ENCODE results near the gene ENTHD1. TPM values are rescaled to one million over a fixed set of nuclear protein-coding genes. Genes with fewer than 3 reads are reported as not detected.
"Not testable (repeated sequence)": the region's sequence is repeated elsewhere in the genome, so short reads cannot be mapped to it uniquely, and the experiment has no call there.

Gene ENTHD1
- total and polyA plus RNA-seq, 2 donors (not counting 3 experiments of a cell fraction or from before 2014, with no cell fraction given) = not detected

- Histone ChIP-seq H3K9me1 (replicated peaks; ENCODE audit: control insufficient read depth, extremely low read depth, insufficient read depth, low read length) (no peaks in the 10 kb centered on the region), H3K9ac (replicated peaks; ENCODE audit: extremely low read depth, insufficient read depth, low read length) (no peak overlapping the region), H3K9me3 (replicated peaks; ENCODE audit: control insufficient read depth, insufficient read depth, low read length) (no peaks in the 10 kb centered on the region), H3K36me3 (ENCODE audit: control insufficient read depth in 2 of 2, extremely low read depth in 1 of 2, insufficient read depth in 2 of 2, low read length in 2 of 2) (no peaks in the 10 kb centered on the region), H3K79me2 (ENCODE audit: control insufficient read depth, insufficient read depth, low read length) (no peaks in the 10 kb centered on the region), H3K4me3 (replicated peaks in 1 of 3; ENCODE audit: insufficient read depth in 1 of 3, low read depth in 1 of 3, low read length in 3 of 3) (no peak overlapping the region), H2AFZ (ENCODE audit: low read depth, low read length) (no peak overlapping the region), H3K27me3 (ENCODE audit: control insufficient read depth in 2 of 2, insufficient read depth in 2 of 2, low read length in 2 of 2) (peaks cover 2 to 7% of the 10 kb centered on the region in 2 experiments), H3K27ac (ENCODE audit: insufficient read depth, low read depth, low read length) (no peak overlapping the region), H4K20me1 (replicated peaks; ENCODE audit: control insufficient read depth, extremely low read depth, insufficient read depth, low read length) (no peaks in the 10 kb centered on the region), H3K4me1 (ENCODE audit: control insufficient read depth, extremely low read depth, insufficient read depth, low read length) (no peaks in the 10 kb centered on the region), H3K4me2 (ENCODE audit: insufficient read depth, low read length) (no peak overlapping the region)
- TF ChIP-seq POLR2AphosphoS5 (IDR thresholded peaks at IDR 0.05; ENCODE audit: insufficient read depth, low read depth, low read length) = no peak
- TF ChIP-seq MAX (IDR thresholded peaks at IDR 0.05; ENCODE audit: insufficient read depth, insufficient read length) = no peak
- TF ChIP-seq JUN (IDR thresholded peaks at IDR 0.05; ENCODE audit: borderline replicate concordance, insufficient read depth, insufficient read length, low read depth) = no peak
- no peak for TF ChIP-seq MYC (IDR thresholded peaks at IDR 0.05; ENCODE audit: low read depth, low read length)
- TF ChIP-seq CTCF (IDR thresholded peaks at IDR 0.05; ENCODE audit: extremely low read depth in 1 of 2, insufficient read depth in 1 of 2, low read depth in 1 of 2, low read length in 2 of 2) = no peak
- no peak for TF ChIP-seq FOS (IDR thresholded peaks at IDR 0.05; ENCODE audit: borderline replicate concordance, insufficient read depth, low read length)
- TF ChIP-seq EZH2 (IDR thresholded peaks at IDR 0.05; ENCODE audit: borderline replicate concordance, low read depth, low read length, severe bottlenecking) = no peak
- no peak for TF ChIP-seq GATA2 (IDR thresholded peaks at IDR 0.05; ENCODE audit: insufficient read depth, insufficient read length, low read depth, low read length)
- TF ChIP-seq POLR2A (IDR thresholded peaks at IDR 0.05; ENCODE audit: low read depth, low read length) = no peak
- BruUV-seq (replicated peaks) = no TSS peak
- DNase-seq (ENCODE audit: low read depth, low spot score) (no peak), FAIRE-seq (no peak)
- ChIA-PET CTCF (no interaction called here), POLR2A (no interaction called here)
- dilution Hi-C loops (cut with MboI; ENCODE audit: extremely low pct_ligation_motif_present, low sequenced_read_pairs) (no loop called here), intact Hi-C loops (cut with micrococcal nuclease) (no loop called here)
Measured at GRCh38 chr22:39847477-39847876, 46.1 kb downstream of the ENTHD1 start.

- H3K9me3 ChIP-seq (replicated peaks; ENCODE audit: control insufficient read depth, insufficient read depth, low read length); H3K27ac ChIP-seq (ENCODE audit: insufficient read depth, low read depth, low read length); H3K9me1 ChIP-seq (replicated peaks; ENCODE audit: control insufficient read depth, extremely low read depth, insufficient read depth, low read length); POLR2A ChIA-PET; CTCF ChIA-PET; H3K4me3 ChIP-seq (replicated peaks in 1 of 3; ENCODE audit: insufficient read depth in 1 of 3, low read depth in 1 of 3, low read length in 3 of 3); H3K79me2 ChIP-seq (ENCODE audit: control insufficient read depth, insufficient read depth, low read length); H3K27me3 ChIP-seq (ENCODE audit: control insufficient read depth in 2 of 2, insufficient read depth in 2 of 2, low read length in 2 of 2); H2AFZ ChIP-seq (ENCODE audit: low read depth, low read length); H3K4me2 ChIP-seq (ENCODE audit: insufficient read depth, low read length); FAIRE-seq; H3K36me3 ChIP-seq (ENCODE audit: control insufficient read depth in 2 of 2, extremely low read depth in 1 of 2, insufficient read depth in 2 of 2, low read length in 2 of 2); DNase-seq (ENCODE audit: low read depth, low spot score); dilution Hi-C loops (cut with MboI; ENCODE audit: extremely low pct_ligation_motif_present, low sequenced_read_pairs); H4K20me1 ChIP-seq (replicated peaks; ENCODE audit: control insufficient read depth, extremely low read depth, insufficient read depth, low read length); H3K4me1 ChIP-seq (ENCODE audit: control insufficient read depth, extremely low read depth, insufficient read depth, low read length); H3K9ac ChIP-seq (replicated peaks; ENCODE audit: extremely low read depth, insufficient read depth, low read length); BruUV-seq (replicated peaks); intact Hi-C loops (cut with micrococcal nuclease): not testable (repeated sequence)
Measured at GRCh38 chr22:39846539-39846938, 47.0 kb downstream of the ENTHD1 start.
